GM10266 (cell line): ENCODE measurements around the gene CCDC159.

Experiments
- DNase-seq: peaks from one replicate; pipeline ENCODE4 v3.0.0; 2012; ENCODE audit errors: extremely low spot score
- CTCF ChIP-seq: IDR thresholded peaks from 2 replicates; pipeline ENCODE4 v1.5.1; 2012; ENCODE audit warnings: mild to moderate bottlenecking, low read depth; ENCODE audit not compliant: control insufficient read depth, insufficient read depth; ENCODE audit errors: missing control alignments

The CCDC159 gene

GRCh38 chr19:11356074-11356397 is 9.7 kb downstream of the CCDC159 start:
- TF ChIP-seq CTCF, result no peak
- DNase-seq, result no peak

GRCh38 chr19:11356676-11357550 is 10.6 kb downstream of the CCDC159 start:
- no peak for DNase-seq
- no peak for TF ChIP-seq CTCF

DNA sequence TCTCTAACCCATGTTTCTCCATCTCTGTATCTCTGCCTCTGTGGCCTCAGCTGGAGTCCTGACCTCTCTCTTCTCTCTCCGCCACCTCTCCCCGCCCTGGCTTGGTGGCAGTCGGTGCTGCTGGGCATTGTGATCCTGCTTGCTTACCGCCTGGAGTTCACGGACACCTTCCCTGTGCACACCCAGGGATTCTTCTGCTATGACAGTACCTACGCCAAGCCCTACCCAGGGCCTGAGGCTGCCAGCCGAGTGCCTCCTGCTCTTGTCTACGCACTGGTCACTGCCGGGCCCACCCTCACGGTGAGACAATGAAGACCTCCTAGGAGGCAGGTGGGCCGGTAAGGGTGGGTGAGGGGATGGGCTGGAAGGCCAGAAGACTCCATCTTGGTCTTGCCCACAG is 13.1 kb downstream of the CCDC159 start:
- TF ChIP-seq CTCF, result no peak
- no peak for DNase-seq

- TF ChIP-seq CTCF, result no peak
- no peak for DNase-seq
Measured at GRCh38 chr19:11361037-11361770, 14.9 kb downstream of the CCDC159 start.

GRCh38 chr19:11361771-11362731 is 15.7 kb downstream of the CCDC159 start:
- DNase-seq, result no peak
- TF ChIP-seq CTCF, result no peak

DNA sequence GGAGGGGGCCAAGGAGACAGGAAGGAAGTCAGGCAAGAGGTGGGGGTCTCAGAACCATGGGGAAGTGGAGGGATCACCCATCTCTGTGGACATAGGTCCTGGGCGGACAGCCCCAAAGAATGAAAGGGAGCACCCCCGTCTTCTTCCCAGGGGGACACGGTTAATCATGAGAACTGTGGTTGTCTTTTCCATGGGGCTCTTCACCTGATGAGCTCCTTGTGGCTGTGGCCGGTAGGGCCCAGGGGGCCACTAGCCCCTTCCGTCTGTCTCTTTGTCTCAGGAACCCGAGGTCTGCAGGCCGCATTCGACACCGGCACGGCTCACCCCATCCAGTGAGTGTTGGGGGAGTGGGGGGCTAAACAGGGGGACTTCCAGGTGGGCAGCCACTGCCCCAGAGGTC is 17.6 kb downstream of the CCDC159 start:
- no peak for DNase-seq
- no peak for TF ChIP-seq CTCF
